ENCODE data around the gene USP31.

The USP31 gene

DNA sequence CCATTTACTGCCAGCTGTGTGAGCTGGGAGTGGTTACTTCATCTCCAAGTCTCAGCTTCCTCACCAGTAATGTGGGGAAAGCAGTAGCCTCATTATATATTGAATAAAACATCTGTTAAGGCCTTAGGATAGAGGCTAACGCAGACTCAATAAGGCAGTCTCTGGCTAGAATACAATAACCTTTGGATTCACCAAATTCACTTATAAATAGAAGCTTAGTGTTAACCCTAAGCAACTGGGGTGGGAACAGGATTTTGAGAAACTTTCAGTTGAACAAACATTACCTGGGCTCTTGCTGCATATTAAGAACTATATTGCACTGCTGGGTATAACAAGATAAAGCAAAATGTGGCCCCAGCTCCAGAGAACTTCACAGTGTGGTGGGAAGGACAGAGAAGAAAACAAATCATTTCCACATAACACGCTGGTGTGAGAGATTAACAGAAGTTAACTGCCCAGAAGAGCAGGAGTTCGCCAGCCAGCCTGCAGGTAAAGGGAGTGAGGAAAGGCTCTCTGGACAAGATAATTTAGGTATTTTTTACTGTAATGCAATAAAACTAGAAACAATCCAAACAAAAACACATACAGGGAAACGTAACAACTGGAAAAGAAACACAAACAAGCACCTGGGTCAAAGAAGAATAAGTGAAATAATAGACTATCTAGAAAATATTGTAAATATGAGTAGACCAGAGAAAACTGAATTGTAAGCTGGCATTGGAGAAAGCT is 57.0 kb downstream of the USP31 start:
- no peak for DNase-seq

DNA sequence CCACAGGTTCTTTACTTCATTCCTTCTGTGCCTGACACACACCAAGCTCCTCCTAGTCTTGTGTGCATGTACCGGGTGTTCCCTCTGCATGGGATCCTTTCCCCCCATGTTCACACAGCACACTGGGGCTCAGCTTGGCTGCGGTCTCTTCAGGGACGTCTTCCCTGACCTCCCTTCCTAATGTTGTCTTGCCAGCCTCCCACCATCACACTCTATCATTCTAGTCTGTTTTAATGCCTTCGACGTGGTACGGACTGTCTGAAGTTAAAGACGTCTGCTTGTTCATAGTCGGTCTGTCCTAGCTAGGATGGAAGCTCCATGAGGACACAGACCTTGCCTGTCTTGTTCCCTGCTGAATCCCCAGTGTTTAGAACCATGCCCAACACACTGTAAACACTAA is 60.1 kb downstream of the USP31 start:
- no peak for DNase-seq

DNA sequence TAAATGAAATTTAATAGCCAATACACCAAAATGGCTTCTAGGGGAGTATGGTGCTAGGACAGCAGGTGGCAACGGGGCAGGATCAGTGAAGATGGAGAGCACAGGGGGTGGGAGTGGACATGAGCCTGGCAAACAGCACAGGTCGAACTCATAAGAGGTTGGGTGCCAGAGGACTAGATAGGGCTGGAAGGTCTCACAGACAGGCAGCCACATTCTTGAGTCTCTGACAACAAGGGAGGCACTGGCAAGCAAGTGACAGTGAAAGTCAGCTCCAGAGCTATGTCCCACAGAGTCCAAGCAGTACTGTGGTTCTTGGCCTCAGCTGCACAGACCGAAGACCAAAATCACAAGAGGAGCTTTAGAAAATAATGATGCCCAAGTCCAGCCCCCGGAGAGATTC is 61.2 kb downstream of the USP31 start:
- no peak for DNase-seq

DNA sequence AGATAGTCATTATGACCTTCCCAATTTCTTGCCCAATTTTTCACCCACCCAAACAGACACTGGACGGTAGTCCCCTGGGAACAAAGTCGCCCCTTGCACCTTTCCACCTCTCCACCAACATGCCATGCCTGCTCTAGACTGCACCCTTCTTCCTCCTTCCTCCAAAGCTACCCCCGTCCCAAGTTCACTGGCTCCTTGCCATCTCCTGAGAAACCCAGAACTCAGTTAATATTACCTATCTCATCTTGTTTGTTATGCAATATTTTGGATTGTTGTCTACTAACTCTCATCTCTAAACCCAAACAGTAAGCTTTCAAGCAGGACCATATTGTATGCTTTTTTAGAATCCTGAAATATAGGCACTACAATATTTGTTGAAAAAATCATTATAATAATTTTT is 63.3 kb downstream of the USP31 start:
- no peak for DNase-seq

DNA sequence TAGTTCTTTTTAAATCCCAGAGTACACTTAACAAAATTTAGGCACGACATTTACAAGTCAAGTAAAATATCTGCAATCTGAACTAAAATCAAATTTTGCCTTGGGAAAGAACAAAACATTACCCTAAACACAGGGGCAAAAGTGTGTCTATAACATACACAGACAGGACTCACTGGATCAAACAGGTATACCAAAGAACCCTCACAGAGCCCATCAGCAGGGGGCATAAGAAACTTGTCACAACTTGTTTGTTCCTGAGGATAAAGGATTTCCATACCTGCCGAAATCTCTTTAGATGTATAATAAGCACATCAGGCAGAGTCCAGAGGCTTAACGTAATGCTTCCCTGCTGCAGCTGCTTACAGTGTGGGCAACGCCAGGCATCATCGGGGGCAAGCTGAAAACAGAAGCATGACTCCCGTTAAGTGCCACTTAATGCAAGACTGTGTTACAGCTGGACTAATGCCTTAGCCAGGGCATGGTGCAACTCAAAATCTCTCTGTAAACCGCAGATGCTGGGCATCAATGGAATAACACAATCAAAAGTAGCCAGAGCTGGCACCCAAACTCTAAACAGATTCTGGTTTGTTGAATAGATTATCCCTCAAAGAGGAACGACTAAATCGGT is 67.0 kb downstream of the USP31 start:
- DNase-seq: no peak

DNA sequence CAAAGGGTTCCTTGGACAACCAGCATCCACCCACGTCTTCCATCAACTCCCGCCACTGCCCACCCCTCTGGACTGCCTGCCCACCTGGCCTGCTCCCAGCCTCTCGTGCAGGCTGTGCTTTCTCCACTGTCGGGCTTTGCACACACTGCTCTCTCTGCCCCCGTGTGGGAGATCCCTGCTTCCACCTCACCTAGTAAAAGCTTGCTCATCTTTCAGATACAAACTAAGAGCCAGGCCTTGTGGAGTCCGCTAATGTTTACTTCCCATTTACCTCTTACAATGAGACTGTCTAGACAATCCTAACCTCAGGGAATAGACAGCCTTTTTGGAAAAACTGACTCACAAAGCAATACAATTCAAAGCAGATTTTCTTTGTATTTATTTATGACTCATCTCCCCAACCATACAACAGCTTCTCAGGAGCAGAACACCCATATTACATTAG is 67.6 kb downstream of the USP31 start:
- DNase-seq: peak; percentile 87

DNA sequence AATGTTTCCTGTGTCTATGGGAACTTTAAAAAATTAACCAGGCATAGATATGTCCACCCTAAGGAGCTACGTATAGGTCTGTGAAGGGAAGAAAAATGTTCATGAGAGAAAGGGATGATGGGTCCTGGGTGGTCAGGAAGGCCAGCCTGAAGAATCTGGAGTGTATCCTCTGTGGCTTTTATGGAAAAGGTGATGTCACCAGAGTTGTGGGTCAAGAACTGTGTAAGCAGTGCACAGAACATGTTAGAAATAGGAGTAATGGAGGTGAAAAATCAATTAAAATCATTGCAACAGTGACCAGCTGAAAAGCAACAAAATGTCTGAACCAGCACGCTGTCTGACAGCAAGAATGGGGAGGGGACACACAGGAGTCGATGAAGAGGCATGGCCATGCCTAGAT is 68.5 kb downstream of the USP31 start:
- no peak for DNase-seq

DNA sequence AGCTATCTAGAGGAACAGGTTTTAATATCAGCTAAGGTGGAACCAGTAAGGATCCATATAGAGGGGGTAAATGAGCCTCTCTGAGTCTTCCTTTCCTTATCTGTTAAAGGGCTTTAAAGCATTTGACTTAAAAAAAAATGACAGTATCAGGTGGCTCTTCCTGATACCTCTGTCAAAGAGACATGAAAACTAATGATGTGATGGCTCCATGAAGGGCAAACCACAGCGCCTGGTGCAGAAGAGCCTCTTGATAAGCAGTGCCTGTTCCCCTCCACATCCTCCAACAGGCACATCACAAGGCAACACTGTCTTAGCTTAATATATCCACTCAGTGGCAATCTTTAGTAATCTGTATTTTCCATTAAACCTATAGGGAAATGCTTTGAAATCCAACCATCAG is 68.9 kb downstream of the USP31 start:
- DNase-seq: no peak

DNA sequence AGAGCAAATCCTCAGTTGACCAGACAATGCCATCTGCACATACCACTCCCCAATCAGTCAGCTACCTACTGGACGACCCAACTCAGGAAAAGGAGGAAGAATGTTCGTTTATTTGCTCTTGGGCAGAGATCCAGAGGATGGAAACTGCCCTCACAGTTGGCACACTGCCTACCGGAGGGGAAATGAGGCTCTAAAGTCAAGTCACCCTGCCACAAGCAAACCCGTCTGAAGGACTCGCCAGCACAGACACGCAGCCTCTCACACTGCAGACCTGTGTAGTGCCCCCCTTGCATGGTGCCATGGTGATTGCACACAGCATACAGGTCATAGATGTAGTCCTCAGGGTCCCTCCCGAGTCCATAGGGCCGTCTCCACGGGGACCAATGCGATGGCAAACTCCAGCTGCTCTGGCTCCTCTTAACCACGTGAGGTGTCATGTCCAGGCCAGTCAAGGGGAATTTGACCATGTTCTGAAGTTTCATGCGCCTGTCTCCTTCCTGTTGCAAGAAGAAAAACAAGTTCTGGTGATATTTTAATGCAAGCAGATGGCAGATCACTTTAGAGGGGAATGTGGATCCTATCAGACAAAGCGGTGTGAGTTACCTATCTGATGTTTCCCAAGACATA is 69.5 kb downstream of the USP31 start:
- DNase-seq: no peak

DNA sequence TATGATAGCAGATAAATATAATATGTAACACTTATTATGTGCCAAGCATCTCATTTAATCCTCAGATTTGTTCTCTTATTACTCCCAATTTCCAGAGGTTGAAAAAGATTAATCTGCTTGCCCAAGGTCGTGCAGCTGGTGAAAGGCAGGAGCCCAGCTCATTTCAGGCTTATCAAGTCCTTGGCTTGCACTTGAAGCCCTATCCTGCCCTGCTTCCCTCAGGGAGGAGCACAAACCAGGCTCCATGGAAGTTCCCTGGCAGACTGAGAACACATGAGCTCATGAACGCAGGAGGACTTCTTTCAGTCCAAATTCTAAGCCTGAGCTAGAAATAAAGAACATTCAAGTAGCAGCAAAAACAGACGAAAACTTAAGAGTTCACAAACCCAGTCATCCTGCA is 74.8 kb downstream of the USP31 start:
- no peak for DNase-seq

DNA sequence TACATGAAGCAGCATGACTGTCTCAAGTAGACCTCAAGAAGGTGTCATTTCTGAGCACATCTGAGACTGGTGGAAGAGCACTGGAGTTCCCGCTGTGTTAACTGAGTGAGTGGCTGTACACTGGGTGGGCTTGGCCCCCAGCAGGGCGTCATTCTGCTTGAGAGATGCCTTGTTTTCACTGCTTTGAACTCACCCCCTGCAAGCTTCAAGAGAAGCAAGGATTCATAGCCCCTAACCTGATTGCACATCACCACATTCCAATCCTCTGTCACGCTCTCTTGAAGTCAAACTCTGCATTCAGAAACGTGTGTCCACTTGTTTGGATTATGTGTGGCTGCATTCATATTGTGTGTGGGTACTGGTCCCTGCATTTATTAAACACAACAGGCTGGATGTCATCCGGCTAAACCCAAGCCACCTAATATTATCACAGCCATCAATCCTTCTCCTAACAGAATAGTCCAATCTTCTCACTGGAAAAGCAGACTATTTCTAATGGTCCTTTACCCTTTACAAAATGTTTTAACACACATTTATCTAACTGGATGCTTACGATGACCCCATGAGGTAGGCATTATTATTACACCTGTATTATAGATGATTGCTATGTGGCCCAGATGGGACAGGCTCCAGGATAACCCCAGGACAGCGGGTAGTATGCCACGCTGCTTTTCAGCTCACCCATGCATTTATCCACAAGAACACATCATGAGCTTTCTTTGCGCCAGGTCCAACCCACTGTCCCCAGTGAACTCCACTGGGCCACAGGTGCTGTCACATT is 76.3 kb downstream of the USP31 start:
- DNase-seq: no peak

DNA sequence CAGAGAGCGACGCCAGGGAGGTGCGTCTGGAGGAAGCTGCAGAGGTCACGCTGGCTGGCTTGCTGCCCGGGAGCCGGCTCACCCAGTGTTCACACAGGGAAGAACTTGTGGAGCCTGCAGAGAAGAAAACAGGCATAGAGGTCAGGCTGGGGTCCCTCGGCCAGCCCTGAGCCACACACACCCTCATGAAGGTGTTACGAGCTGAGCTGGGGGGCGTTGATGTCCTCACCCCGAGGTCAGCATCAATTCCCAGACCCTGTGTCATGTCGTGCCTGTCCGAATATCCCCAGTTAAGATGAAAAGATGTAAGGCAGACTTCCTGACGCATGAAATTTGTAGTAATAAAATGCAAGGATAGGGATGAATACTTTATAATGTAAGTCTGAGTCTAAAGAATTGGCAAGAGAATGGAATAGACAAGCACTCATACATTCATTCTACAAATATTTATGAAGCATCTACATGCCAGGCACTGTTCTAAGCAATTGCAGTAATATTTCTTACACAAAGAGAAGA is 77.1 kb downstream of the USP31 start:
- DNase-seq: peak; percentile 44

DNA sequence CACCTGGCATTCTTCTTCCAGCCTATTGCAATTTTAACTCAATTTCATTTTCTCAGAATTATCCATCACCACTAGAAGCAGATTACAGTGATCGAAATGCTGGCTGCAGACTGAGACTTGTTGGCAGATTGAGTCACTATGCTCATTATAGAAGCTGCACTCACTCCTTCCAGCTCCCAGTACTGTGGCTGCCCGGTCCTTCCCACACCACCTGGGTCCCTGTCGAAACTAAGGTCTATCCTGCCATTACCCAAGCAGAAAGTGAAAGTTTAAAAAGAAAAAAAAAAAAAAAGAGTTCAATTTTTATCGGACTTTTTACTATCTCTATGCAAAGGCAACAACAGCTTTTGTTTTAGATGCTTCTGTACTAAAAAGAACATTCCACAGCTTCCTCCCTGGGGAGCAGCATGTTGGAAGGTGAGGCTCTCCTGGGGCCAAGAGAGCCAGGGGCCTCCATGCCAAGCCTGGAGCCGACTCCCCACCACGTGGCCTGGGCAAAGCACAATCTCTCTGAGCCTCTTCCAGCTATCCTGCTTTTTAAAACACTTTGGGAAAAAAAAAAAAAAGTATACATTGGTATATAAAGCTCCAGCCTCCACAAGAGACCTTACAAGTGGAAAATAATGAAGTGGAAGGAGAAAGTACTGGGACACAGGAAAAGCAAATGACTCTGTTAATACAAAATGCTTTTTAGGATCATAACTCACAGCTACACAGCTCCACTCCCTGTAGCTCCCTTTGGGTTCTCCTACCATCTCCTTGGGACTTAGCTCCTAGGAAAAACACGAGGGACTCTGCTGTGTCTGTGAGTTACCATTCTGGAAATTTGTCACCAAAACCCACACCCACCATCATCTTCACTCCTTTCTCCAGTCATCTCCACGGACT is 77.8 kb downstream of the USP31 start:
- no peak for DNase-seq

DNA sequence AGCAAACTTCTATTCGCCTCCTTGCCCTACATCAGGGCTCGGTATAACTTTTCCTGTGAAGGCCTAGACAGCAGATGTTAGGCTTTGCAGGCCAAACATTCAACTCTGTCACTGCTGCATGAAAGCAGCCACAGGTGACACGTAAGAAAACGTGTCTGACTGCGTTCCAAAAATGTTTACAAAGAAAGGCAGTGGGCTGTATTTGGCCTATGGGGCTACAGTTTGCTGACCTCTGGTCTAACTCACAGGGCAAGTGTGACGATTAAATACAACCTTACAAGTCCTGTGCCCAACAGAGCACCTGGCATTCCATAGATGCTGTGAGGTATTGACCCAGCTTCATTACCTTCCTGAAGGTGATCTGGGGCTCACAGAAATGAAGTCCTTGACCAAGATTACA is 79.4 kb downstream of the USP31 start:
- DNase-seq: no peak

DNA sequence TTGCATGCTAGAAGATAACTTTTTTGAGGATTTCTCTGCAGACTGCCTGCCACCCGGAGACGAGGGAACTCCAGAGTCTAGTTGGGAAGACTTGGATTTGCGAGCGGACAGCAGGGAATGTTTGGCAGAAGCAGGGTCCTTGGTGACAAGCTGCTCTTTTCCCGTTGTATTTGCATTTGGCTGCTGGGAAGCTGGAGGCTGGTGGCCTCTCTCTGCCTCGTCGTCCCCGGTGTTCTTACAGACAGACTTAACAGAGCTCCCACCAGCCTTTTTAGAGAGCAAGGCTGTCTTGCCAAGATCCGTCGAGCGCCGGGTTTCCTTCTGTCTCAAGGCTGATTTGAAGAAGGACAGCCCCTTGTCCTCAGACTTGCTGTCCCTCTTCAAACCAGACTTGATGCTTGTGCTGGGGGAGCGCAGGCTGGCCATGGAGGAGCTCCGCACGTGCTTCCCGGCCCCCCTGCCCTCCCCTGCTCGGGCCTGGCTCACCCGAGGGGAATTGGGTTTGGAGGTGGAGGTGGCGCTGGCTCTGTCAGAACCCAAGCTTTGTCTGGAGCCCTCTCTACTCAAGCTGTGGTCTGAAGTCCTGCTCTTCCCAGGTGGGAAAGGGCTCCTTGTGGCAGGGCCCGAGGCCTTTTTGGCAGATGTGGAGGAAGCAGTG is 81.0 kb downstream of the USP31 start:
- DNase-seq: no peak

DNA sequence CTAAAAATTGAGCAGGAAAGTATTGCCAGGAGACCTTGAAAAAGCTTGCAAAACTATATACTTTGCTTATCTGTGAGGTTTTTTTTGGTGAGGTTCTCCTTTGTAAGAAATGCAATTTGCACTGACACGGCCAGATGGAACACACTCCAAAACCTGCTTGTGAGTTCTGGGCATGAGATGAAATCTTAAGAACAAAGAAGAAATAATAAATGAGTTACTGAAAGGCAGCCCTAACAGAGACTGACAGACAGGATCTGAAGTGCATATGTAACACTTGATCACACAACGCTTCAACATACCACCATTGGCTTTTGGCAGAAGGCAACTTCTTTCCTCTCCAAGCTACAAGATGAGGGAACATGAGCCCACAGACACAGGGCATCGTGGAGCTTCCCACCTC is 82.6 kb downstream of the USP31 start:
- no peak for DNase-seq

DNA sequence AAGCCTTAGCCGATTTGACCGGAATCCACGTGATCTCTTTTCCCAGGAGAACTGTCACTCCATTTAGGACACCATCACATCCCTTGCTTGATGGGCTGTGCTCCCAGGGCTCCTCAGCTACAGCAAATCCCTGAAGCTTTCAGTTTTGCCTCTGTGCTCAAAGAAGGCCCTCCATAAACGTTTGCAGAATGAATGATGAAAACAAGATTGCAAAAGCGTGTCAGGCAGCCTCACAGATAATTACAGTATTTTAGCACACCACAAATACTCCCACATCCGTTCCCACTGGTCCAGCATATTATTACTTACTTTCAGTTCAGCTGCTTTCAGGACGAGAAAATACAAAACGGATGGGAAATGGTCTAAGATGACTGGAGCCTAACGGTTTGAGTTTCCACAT is 84.6 kb downstream of the USP31 start:
- no peak for DNase-seq

DNA sequence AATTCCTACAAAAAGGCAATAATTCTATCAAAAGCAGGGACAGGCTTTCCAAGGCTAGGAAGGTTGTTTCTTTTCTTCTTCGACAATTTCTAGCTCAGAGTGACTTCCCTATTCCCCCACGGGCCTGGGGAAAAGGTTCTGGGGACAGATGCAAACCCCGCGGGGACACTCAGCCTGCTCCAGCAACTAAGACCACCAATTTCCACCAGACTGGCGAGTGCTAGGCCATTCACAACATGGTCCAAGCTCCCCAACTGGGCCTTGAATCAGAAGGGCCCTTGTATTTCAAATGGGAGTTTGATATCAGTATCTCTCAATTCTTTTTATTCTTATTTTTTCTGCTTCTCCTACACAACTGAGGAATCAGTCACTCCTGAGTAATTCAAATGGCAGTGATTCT is 86.7 kb downstream of the USP31 start:
- no peak for DNase-seq

DNA sequence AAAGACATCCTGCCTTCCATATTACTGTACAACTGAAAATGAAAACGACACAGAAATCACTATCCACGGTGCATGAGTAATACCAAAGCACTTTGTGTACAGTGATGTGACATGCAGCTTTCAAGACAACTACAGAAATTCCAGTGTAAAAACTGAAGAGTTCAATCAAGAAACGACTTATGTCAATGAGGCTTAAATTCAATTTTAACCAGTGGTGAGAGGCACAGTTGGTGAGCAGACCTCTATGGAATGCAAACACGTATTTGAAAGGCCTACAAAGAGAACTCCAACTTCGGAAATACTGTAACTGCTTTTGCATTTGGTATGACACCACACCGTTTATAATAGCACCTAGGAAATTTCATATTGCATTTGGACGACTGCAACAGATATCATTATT is 87.6 kb downstream of the USP31 start:
- no peak for DNase-seq

DNA sequence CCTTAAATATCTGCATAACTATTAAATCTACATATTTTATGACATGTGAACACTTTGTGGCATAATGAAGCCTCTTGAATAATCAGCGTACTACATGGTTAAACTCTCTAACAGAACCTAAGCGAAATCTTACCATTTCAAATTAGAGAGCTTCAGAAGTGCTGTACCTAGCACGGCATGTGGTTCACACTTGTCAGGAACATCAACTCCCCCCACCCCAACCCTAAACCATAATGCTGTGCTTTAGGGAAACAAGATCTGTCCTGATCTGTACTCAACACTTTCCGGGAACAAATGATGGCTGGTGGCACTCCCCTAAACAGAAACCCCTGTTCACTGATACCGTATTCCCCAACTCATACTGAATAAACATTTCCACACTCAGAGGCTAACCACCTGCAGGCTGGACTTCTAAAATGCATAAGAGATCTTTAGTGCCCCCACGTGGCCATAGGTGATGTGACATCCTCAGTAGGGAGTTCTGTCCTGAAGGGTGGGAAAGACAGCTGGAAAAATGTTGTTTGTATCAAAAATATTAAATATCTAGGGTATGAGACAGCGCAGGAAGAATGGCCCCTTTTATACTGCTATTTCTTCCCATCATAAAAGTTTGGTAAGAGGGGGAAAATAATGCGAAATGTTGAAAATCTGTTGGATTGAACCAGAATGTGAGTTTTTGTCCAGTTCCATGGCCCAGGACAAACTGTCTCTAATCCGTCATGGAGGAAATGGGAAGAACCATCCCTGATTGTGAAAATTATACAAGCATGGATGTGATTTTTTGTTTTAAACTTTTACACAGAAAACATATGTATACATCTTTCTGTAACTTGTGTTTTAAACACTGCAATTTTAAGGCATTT is 88.6 kb downstream of the USP31 start:
- DNase-seq: peak; percentile 80

DNA sequence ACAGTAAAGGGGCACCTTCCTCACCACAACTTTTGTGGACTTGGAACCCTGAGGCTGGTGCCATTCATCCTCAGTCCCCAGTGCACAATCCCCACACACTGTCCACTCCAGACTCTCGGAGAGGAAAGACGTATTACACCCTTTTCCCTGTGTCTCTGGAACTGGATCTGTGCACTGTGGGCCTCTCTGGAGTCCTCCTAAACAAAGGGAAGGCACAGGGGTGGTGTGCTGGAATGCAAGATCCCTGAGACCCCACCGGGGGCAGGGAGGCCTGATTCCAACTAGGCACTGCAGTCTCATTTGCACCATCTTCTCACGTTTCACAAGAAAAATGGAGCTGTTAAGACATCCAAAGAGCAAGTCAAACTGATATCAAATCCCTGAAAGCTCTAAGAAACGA is 89.8 kb downstream of the USP31 start:
- DNase-seq: no peak

All from islet precursor cell (in vitro differentiated cells).